K562 (cell line): ENCODE results near the gene GOLGA2. TPM values are rescaled to one million over a fixed set of nuclear protein-coding genes. Genes with fewer than 3 reads are reported as not detected.

ENCODE experiments used
- ATF7 ChIP-seq: fragments of 450-650 bp; IDR thresholded peaks from 2 replicates; pipeline ENCODE4 v1.7.1; 2014; ENCODE audit warnings: mild to moderate bottlenecking, moderate library complexity
- ELF1 ChIP-seq: fragments of 200-800 bp; sonication (Bioruptor generic); IDR thresholded peaks from 2 replicates; pipeline ENCODE4 v1.6.1; 2016; ENCODE audit warnings: missing genetic modification characterization, missing compliant biosample characterization
- FOXP1 ChIP-seq: sonication (generic); formaldehyde crosslinking; IDR thresholded peaks from 2 replicates; pipeline ENCODE4 v1.8.0; 2022; ENCODE audit warnings: mild to moderate bottlenecking, missing genetic modification reagents
- MNT ChIP-seq, 2 experiments: fragments of 450-650 bp; conservative IDR thresholded peaks; 2 replicates each; pipeline ENCODE4 v1.6.1; 2017; ENCODE audit warnings: mild to moderate bottlenecking in 2 of 2, moderate library complexity in 2 of 2
- REST ChIP-seq, 2 experiments: fragments of 450-650 bp; formaldehyde crosslinking in 1 of 2; IDR thresholded peaks; 2 replicates each; pipeline versions ENCODE4 v1.4.0 to v1.6.1; 2014 to 2020; ENCODE audit warnings: mild to moderate bottlenecking in 2 of 2, borderline replicate concordance in 1 of 2, low read depth in 1 of 2
- SMARCA5 ChIP-seq: fragments of 450-650 bp; IDR thresholded peaks from 2 replicates; pipeline ENCODE4 v1.6.1; 2016
- SOX6 ChIP-seq: fragments of 450-650 bp; IDR thresholded peaks from 2 replicates; pipeline ENCODE4 v1.6.1; 2014; ENCODE audit warnings: mild to moderate bottlenecking
- SRSF1 ChIP-seq: fragments of 200-400 bp; formaldehyde crosslinking; IDR thresholded peaks from 2 replicates; pipeline ENCODE4 v1.6.1; 2017; ENCODE audit warnings: mild to moderate bottlenecking, low read depth, low read length, moderate library complexity
- TSHZ1 ChIP-seq: fragments of 250-450 bp; sonication (Bioruptor Pico); IDR thresholded peaks from 2 replicates; pipeline ENCODE4 v1.4.0; 2020; ENCODE audit warnings: mild to moderate bottlenecking, moderate library complexity
- ZC3H11A ChIP-seq: IDR thresholded peaks from 2 replicates; pipeline ENCODE4 v1.6.1; 2012; ENCODE audit warnings: low read depth, low read length, improper control_type of control experiment
- ZNF165 ChIP-seq: fragments of 250-450 bp; sonication (Bioruptor Pico); IDR thresholded peaks from 2 replicates; pipeline ENCODE4 v1.4.0; 2020; ENCODE audit warnings: borderline replicate concordance
- ZNF24 ChIP-seq: fragments of 450-650 bp; IDR thresholded peaks from 2 replicates; pipeline ENCODE4 v1.6.1; 2016
- polyA plus RNA-seq, 8 experiments: library from polyadenylated mRNA; depleted of rRNA in 4 of 8; stranded (reverse) in 5 of 8; unstranded in 3 of 8; fragments of >200 nt; fragmentation: Nextera tagmentation in 2 of 8; fragmentation: Illumina TruSeq in 1 of 8; extraction: Ambion mirVana in 2 of 8; extraction: Trizol in 1 of 8; gene quantifications; 2 replicates each; pipeline versions ENCODE4 v1.2.1 to v1.2.3, GENCODE V29; 2011 to 2014; ENCODE audit warnings: inconsistent platforms in 1 of 8, missing spikeins in 1 of 8
- total RNA-seq, 7 experiments: library from RNA; depleted of rRNA in 6 of 7; stranded (reverse); fragments of >200 nt in 6 of 7; fragmentation: Illumina TruSeq in 2 of 7; extraction: Trizol in 2 of 7; gene quantifications; 2 replicates each; pipeline versions ENCODE4 v1.2.1 to v1.2.3, GENCODE V29; 2011 to 2021; ENCODE audit warnings: low replicate concordance in 1 of 7

GOLGA2 gene
- total and polyA plus RNA-seq, 9 of the 15 experiments (the other 6 are each of a cell fraction or from before 2014, with no cell fraction given): 15.7 to 138 (median 76.0) TPM

- TF ChIP-seq TSHZ1 (no peak), MNT (conservative IDR thresholded peaks at IDR 0.05) (no peak), ZNF165 (CRISPR knock-in tag) (no peak), SOX6 (no peak), ELF1 (tag) (no peak), SMARCA5 (0 out of 2 replicates have a peak, but pooled peaks have one; percentile 27), ZNF24 (no peak), SRSF1 (no peak), ZC3H11A (peak; percentile 90; the same call in 1 of the 2 replicates), REST (IDR thresholded peaks at IDR 0.05; ENCODE audit: borderline replicate concordance) (no peak), REST (CRISPR knock-in tag; IDR thresholded peaks at IDR 0.05; ENCODE audit: low read depth) (no peak), ATF7 (no peak), FOXP1 (CRISPR knock-in tag) (no peak)
These were observed 20.7 kb downstream of the GOLGA2 start (continued) for GRCh38 chr9:128254855-128255759.
